Body of pancreas (tissue), 4 donors: ENCODE data around the gene CDH11. TPM values are rescaled to one million over a fixed set of nuclear protein-coding genes. Genes with fewer than 3 reads are reported as not detected.

Experiments
- ATAC-seq: fragments of 150-250 bp; one replicate; pipeline ENCODE4 v1.9.1; 2016
- DNase-seq, 4 donors: peaks; one replicate each; pipeline ENCODE4 v3.0.0-alpha.2; 2019
- H3K27ac ChIP-seq, 4 donors: fragments of 200-600 bp; sonication (generic); 1 replicate in 3 of 4; 2 replicates in 1 of 4; pipeline versions ENCODE4 v1.5.1 to v1.6.1; 2016 to 2019; ENCODE audit warnings: mild to moderate bottlenecking in 1 of 4, mixed read lengths in 1 of 4, moderate library complexity in 1 of 4
- H3K27me3 ChIP-seq, 2 donors: fragments of 200-600 bp; sonication (generic); one replicate each; pipeline ENCODE4 v1.6.0; 2016; ENCODE audit warnings: mild to moderate bottlenecking in 1 of 2
- H3K36me3 ChIP-seq, 2 donors: fragments of 200-600 bp; sonication (generic); replicated peaks in 1 of 2; 2 replicates each; pipeline ENCODE4 v1.5.1; 2016; ENCODE audit warnings: low read depth in 2 of 2; ENCODE audit not compliant: insufficient read depth in 1 of 2
- H3K4me1 ChIP-seq: fragments of 200-600 bp; sonication (generic); one replicate; pipeline ENCODE4 v1.6.0; 2016
- H3K4me3 ChIP-seq, 2 donors: fragments of 200-600 bp; sonication (generic); 1 replicate in 1 of 2; 2 replicates in 1 of 2; pipeline ENCODE4 v1.5.1; 2016 to 2019
- H3K9me3 ChIP-seq, 3 donors: fragments of 200-600 bp; sonication (generic); 1 replicate in 2 of 3; 2 replicates in 1 of 3; pipeline ENCODE4 v1.5.1; 2016
- CTCF ChIP-seq, 7 experiments: fragments of 450-650 bp in 4 of 7; fragments of 200-600 bp in 3 of 7; sonication (generic) in 3 of 7; IDR thresholded peaks; one replicate each; pipeline ENCODE4 v1.5.1; 2016 to 2019; ENCODE audit warnings: antibody characterized with exemption in 7 of 7
- POLR2A ChIP-seq, 3 donors: fragments of 450-650 bp; IDR thresholded peaks; one replicate each; pipeline ENCODE4 v1.6.1; 2016; ENCODE audit warnings: antibody characterized with exemption in 3 of 3, mild to moderate bottlenecking in 2 of 3
- WGBS, 2 donors: methylation state at CpG; one replicate each; pipeline ENCODE4 v1.1.5; 2017; 5-methylcytosine and 5-hydroxymethylcytosine counted together
- intact Hi-C: fragments of 100-400 bp; cut with DNase I; formaldehyde crosslinking; loops from one replicate; pipeline ENCODE4 v1.15.1; 2023
- total RNA-seq, 2 donors: library from RNA; depleted of rRNA; stranded (reverse); fragments of >200 nt; gene quantifications; one replicate each; pipeline ENCODE4 v1.1.0, GENCODE V29; 2016

The CDH11 gene
- total RNA-seq, 2 donors from 2014 or later, result 8.6 to 17.6 TPM

- no peaks in the 10 kb centered on the region for H3K9me3 ChIP-seq
- H3K4me3 ChIP-seq, result no peak overlapping the region
- no peak for DNase-seq
- no peak overlapping the region for H3K27ac ChIP-seq
- no peak for ATAC-seq
- TF ChIP-seq POLR2A (IDR thresholded peaks at IDR 0.05), result no peak
- TF ChIP-seq CTCF (IDR thresholded peaks at IDR 0.05), result no peak
- intact Hi-C loops, result no loop called here
- H3K27me3 ChIP-seq, result no peaks in the 10 kb centered on the region
- no peaks in the 10 kb centered on the region for H3K36me3 ChIP-seq
- no peaks in the 10 kb centered on the region for H3K4me1 ChIP-seq
- 57 to 66% methylated on average over 7 of the region's 7 CpGs for WGBS, 2 donors
These were observed 75.9 kb downstream of the CDH11 start for GRCh38 chr16:65045961-65046360.

- no peak for TF ChIP-seq POLR2A (IDR thresholded peaks at IDR 0.05)
- TF ChIP-seq CTCF (IDR thresholded peaks at IDR 0.05), result no peak
- no peaks in the 10 kb centered on the region for H3K27me3 ChIP-seq
- no peaks in the 10 kb centered on the region for H3K4me1 ChIP-seq
- intact Hi-C loops, result no loop called here
- H3K9me3 ChIP-seq, result no peaks in the 10 kb centered on the region
- ATAC-seq (no peak), DNase-seq (no peak)
- H3K36me3 ChIP-seq, result no peaks in the 10 kb centered on the region
- WGBS, 2 donors, result 60 to 81% methylated on average over 5 of the region's 5 CpGs
- no peak overlapping the region for H3K27ac ChIP-seq
- no peak overlapping the region for H3K4me3 ChIP-seq
These were observed 77.0 kb downstream of the CDH11 start for GRCh38 chr16:65044873-65045272.

GRCh38 chr16:65044026-65044425 lies 77.8 kb downstream of the CDH11 start:
- no peak overlapping the region for H3K4me3 ChIP-seq
- H3K4me1 ChIP-seq, result no peaks in the 10 kb centered on the region
- no peak for DNase-seq
- TF ChIP-seq POLR2A (IDR thresholded peaks at IDR 0.05) (no peak), CTCF (IDR thresholded peaks at IDR 0.05) (no peak)
- WGBS, 2 donors, result 71 to 75% methylated on average over 2 of the region's 2 CpGs
- H3K27ac ChIP-seq, result no peak overlapping the region
- no peaks in the 10 kb centered on the region for H3K9me3 ChIP-seq
- no peaks in the 10 kb centered on the region for H3K27me3 ChIP-seq
- intact Hi-C loops, result no loop called here
- H3K36me3 ChIP-seq, result no peaks in the 10 kb centered on the region
- ATAC-seq, result no peak

GRCh38 chr16:65042438-65043365 lies 79.2 kb downstream of the CDH11 start:
- WGBS, 2 donors, result 59 to 65% methylated on average over 4 of the region's 4 CpGs
- no peak overlapping the region for H3K27ac ChIP-seq
- no peaks in the 10 kb centered on the region for H3K9me3 ChIP-seq
- H3K4me1 ChIP-seq, result no peaks in the 10 kb centered on the region
- TF ChIP-seq CTCF (IDR thresholded peaks at IDR 0.05), result no peak
- TF ChIP-seq POLR2A (IDR thresholded peaks at IDR 0.05), result no peak
- no peaks in the 10 kb centered on the region for H3K27me3 ChIP-seq
- DNase-seq (no peak), ATAC-seq (no peak)
- no peak overlapping the region for H3K4me3 ChIP-seq
- no peaks in the 10 kb centered on the region for H3K36me3 ChIP-seq
- intact Hi-C loops, result no loop called here

GRCh38 chr16:65041667-65042066 lies 80.2 kb downstream of the CDH11 start:
- Histone ChIP-seq H3K4me1 (no peaks in the 10 kb centered on the region), H3K4me3 (no peak overlapping the region), H3K9me3 (no peaks in the 10 kb centered on the region), H3K27me3 (no peaks in the 10 kb centered on the region), H3K27ac (no peak overlapping the region), H3K36me3 (no peaks in the 10 kb centered on the region)
- DNase-seq (no peak), ATAC-seq (no peak)
- 82 to 91% methylated on average over 4 to 5 of the region's 5 CpGs for WGBS, 2 donors
- no peak for TF ChIP-seq CTCF (IDR thresholded peaks at IDR 0.05)
- no peak for TF ChIP-seq POLR2A (IDR thresholded peaks at IDR 0.05)
- intact Hi-C loops, result no loop called here
